KMS-11 (cell line): Measurements from ENCODE around the gene LRFN2.

Source experiments
- H2AFZ ChIP-seq: fragments of 200-600 bp; sonication (generic); 2 replicates; pipeline ENCODE4 v1.6.1; 2016; ENCODE audit warnings: antibody characterized with exemption, mixed run types, low read depth
- H3K27ac ChIP-seq: fragments of 200-600 bp; sonication (generic); 2 replicates; pipeline ENCODE4 v1.6.1; 2016; ENCODE audit warnings: mild to moderate bottlenecking, mixed run types
- H3K27me3 ChIP-seq: fragments of 200-600 bp; sonication (generic); 2 replicates; pipeline ENCODE4 v1.6.1; 2017; ENCODE audit warnings: mild to moderate bottlenecking, low read depth, mixed run types, moderate library complexity; ENCODE audit not compliant: insufficient read depth
- H3K36me3 ChIP-seq: fragments of 200-600 bp; sonication (generic); 2 replicates; pipeline ENCODE4 v1.6.1; 2017; ENCODE audit warnings: mild to moderate bottlenecking, mixed run types; ENCODE audit not compliant: insufficient read depth
- H3K4me1 ChIP-seq: fragments of 200-600 bp; sonication (generic); 2 replicates; pipeline ENCODE4 v1.6.1; 2016; ENCODE audit warnings: mild to moderate bottlenecking, low read depth, mixed run types; ENCODE audit not compliant: poor library complexity, severe bottlenecking
- H3K4me2 ChIP-seq: fragments of 200-600 bp; sonication (generic); 2 replicates; pipeline ENCODE4 v1.7.0; 2016; ENCODE audit warnings: mild to moderate bottlenecking, mixed run types
- H3K4me3 ChIP-seq: fragments of 200-600 bp; sonication (generic); IDR thresholded peaks from 2 replicates; pipeline ENCODE4 v1.6.1; 2017; ENCODE audit warnings: low read depth, low read length, mixed read lengths; ENCODE audit not compliant: insufficient read depth
- H3K79me2 ChIP-seq: fragments of 200-600 bp; sonication (generic); 2 replicates; pipeline ENCODE4 v1.6.1; 2016; ENCODE audit warnings: low read depth, mixed run types; ENCODE audit not compliant: insufficient read depth
- H3K9ac ChIP-seq: fragments of 200-600 bp; sonication (generic); 2 replicates; pipeline ENCODE4 v1.6.1; 2016; ENCODE audit warnings: mild to moderate bottlenecking, mixed run types
- H4K20me1 ChIP-seq: fragments of 200-600 bp; sonication (generic); 2 replicates; pipeline ENCODE4 v1.6.1; 2016; ENCODE audit warnings: mild to moderate bottlenecking, mixed run types; ENCODE audit not compliant: insufficient read depth
- TF ChIP-seq, protein P1 (sequence below): fragments of 200-600 bp; sonication (generic); conservative IDR thresholded peaks from 2 replicates; pipeline ENCODE4 v1.6.1; 2017; ENCODE audit warnings: low read depth, mild to moderate bottlenecking, antibody characterized with exemption, low read length, moderate library complexity, mixed read lengths

Gene LRFN2

DNA sequence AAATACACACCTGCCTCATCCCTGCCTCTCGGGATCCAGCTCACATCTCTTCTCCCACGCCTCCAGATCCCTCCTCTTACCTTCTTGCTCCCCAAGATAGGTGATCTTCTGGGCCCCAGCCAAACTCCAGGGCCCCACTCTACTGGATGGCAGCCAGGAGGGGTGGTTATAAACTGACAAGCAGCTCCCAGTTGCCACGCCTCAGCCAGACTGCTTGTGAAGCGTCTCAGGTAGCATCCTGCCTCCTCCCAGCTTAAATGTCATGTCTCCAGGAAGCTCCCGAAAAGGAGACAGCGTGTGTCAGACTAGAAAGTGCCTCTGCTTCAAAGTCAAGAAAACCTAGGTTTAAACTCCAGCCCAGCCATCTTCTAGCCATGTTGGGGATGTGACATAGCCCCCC is 114.1 kb downstream of the LRFN2 start:
- H3K4me2 ChIP-seq: no peak overlapping the region
- no peaks in the 10 kb centered on the region for H3K4me1 ChIP-seq
- no peaks in the 10 kb centered on the region for H3K79me2 ChIP-seq
- no peaks in the 10 kb centered on the region for H3K36me3 ChIP-seq
- H3K9ac ChIP-seq: no peak overlapping the region
- H3K4me3 ChIP-seq: no peak overlapping the region
- no peaks in the 10 kb centered on the region for H4K20me1 ChIP-seq
- TF ChIP-seq, protein P1, sequence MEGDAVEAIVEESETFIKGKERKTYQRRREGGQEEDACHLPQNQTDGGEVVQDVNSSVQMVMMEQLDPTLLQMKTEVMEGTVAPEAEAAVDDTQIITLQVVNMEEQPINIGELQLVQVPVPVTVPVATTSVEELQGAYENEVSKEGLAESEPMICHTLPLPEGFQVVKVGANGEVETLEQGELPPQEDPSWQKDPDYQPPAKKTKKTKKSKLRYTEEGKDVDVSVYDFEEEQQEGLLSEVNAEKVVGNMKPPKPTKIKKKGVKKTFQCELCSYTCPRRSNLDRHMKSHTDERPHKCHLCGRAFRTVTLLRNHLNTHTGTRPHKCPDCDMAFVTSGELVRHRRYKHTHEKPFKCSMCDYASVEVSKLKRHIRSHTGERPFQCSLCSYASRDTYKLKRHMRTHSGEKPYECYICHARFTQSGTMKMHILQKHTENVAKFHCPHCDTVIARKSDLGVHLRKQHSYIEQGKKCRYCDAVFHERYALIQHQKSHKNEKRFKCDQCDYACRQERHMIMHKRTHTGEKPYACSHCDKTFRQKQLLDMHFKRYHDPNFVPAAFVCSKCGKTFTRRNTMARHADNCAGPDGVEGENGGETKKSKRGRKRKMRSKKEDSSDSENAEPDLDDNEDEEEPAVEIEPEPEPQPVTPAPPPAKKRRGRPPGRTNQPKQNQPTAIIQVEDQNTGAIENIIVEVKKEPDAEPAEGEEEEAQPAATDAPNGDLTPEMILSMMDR: no peak
- no peak overlapping the region for H3K27ac ChIP-seq
- H3K27me3 ChIP-seq: no peaks in the 10 kb centered on the region
- no peak overlapping the region for H2AFZ ChIP-seq

DNA sequence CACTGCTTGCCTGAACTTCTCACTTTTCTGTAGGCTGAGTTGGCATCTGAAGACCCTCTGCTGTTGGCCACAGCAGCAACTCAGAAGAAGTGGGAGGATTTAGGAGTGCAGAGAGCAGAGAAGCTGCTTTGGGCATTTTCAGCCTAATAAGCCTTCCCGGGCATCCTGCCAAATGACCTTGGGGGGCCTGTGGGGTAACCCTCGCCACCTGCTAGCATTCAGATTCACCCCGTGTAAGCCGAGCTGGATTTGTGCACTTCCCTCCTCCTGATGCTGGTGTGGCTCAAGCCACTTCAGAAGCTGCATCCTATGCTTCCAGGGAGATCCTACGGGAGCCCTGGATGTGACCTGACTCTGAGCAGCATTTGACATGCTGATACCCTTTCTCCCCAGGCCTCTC is 114.8 kb downstream of the LRFN2 start:
- Histone ChIP-seq H3K4me2 (no peak overlapping the region), H3K4me1 (no peaks in the 10 kb centered on the region), H3K36me3 (no peaks in the 10 kb centered on the region), H3K4me3 (no peak overlapping the region), H3K79me2 (no peaks in the 10 kb centered on the region), H2AFZ (no peak overlapping the region), H4K20me1 (no peaks in the 10 kb centered on the region), H3K9ac (no peak overlapping the region), H3K27ac (no peak overlapping the region), H3K27me3 (no peaks in the 10 kb centered on the region)
- TF ChIP-seq, protein P1: no peak

DNA sequence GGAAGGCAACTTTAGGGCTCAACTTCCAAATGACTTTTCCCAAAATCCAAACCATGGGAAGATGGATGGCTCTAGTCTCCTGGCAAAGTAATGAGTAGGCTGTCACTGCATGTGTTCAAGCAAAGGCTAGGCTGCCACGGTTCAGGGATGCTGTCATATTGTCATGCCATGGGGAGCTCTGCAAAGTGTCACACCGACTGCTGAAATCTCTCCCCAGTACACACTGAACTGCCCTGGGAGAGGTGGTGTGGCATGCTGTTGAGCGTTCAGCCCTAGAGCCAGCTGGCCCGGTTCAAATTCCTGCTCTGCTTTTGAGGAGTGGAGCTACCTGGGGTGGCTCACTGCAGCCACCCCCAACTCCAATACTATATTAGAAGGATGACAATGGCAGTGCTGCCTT is 115.9 kb downstream of the LRFN2 start:
- Histone ChIP-seq H4K20me1 (no peaks in the 10 kb centered on the region), H3K4me2 (no peak overlapping the region), H3K79me2 (no peaks in the 10 kb centered on the region), H3K9ac (no peak overlapping the region), H2AFZ (no peak overlapping the region), H3K4me3 (no peak overlapping the region), H3K36me3 (no peaks in the 10 kb centered on the region), H3K27ac (no peak overlapping the region), H3K4me1 (no peaks in the 10 kb centered on the region), H3K27me3 (no peaks in the 10 kb centered on the region)
- TF ChIP-seq, protein P1: no peak

DNA sequence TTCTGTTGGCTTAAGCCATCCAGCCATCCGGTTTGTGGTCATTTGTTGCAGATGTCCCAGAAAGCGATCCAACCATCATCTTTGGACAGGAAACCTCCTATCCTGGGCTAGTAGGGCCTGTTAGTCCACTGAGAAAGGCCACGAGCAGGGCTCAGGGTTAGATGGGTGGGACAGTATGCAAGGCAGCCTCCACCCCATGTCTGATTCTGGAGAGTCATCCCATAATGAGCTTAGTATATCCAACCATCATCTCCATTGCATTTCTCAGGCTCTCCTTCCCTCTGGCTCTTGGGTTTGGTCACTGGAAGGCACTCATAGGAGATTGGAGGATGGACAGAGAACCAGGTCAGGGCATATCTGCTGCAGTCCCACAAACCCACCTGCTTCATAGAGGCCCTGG is 117.8 kb downstream of the LRFN2 start:
- Histone ChIP-seq H3K36me3 (no peaks in the 10 kb centered on the region), H2AFZ (no peak overlapping the region), H4K20me1 (no peaks in the 10 kb centered on the region), H3K4me2 (no peak overlapping the region), H3K4me1 (no peaks in the 10 kb centered on the region), H3K4me3 (no peak overlapping the region), H3K79me2 (no peaks in the 10 kb centered on the region), H3K27me3 (no peaks in the 10 kb centered on the region), H3K9ac (no peak overlapping the region), H3K27ac (no peak overlapping the region)
- TF ChIP-seq, protein P1: no peak
